ENCODE results near the gene CDYL2. TPM values are rescaled to one million over a fixed set of nuclear protein-coding genes. Genes with fewer than 3 reads are reported as not detected.

Gene CDYL2
- total and polyA plus RNA-seq, 4 donors: 0.84 to 4.1 (median 2.3) TPM

- no peak for TF ChIP-seq MAX (IDR thresholded peaks at IDR 0.05)
- no peak for TF ChIP-seq CTCF (IDR thresholded peaks at IDR 0.05; ENCODE audit: low read depth, low read length, missing input control)
- no peak for TF ChIP-seq EGR1 (IDR thresholded peaks at IDR 0.05; ENCODE audit: low read depth in 2 of 2)
- no peak for TF ChIP-seq JUND (IDR thresholded peaks at IDR 0.05)
- TF ChIP-seq RAD21 (IDR thresholded peaks at IDR 0.05): no peak
- TF ChIP-seq GABPA (IDR thresholded peaks at IDR 0.05 in 1 of 2, conservative IDR thresholded peaks at IDR 0.05 in 1 of 2): no peak
- no peak for TF ChIP-seq FOXA1 (IDR thresholded peaks at IDR 0.05)
- no peak for TF ChIP-seq ZBTB33 (IDR thresholded peaks at IDR 0.05)
- TF ChIP-seq ATF3 (IDR thresholded peaks at IDR 0.05): no peak
- no peak for TF ChIP-seq TAF1 (conservative IDR thresholded peaks at IDR 0.05)
- Histone ChIP-seq H3K4me3 (ENCODE audit: low read depth in 1 of 3, low read length in 3 of 3) (no peak overlapping the region), H3K36me3 (ENCODE audit: control insufficient read depth in 4 of 4, insufficient read depth in 3 of 4, low read depth in 1 of 4, low read length in 3 of 4) (no peaks in the 10 kb centered on the region), H3K4me1 (ENCODE audit: control insufficient read depth in 4 of 4, insufficient read depth in 4 of 4, low read length in 3 of 4) (peaks cover 0 to 5% (median 3%) of the 10 kb centered on the region in 4 donors), H3K27me3 (ENCODE audit: control insufficient read depth in 4 of 4, insufficient read depth in 4 of 4, low read length in 3 of 4) (no peaks in the 10 kb centered on the region), H3K27ac (ENCODE audit: low read depth in 1 of 2, low read length in 2 of 2) (no peak overlapping the region), H3K9me3 (ENCODE audit: control insufficient read depth in 4 of 4, low read length in 3 of 4) (no peaks in the 10 kb centered on the region), H3K9ac (ENCODE audit: low read depth in 1 of 2, low read length in 2 of 2) (no peak overlapping the region)
- 86% methylated on average over 2 of the region's 2 CpGs for WGBS
- no peak for DNase-seq (ENCODE audit: low spot score)
Observed at GRCh38 chr16:80809366-80809765, 5.0 kb upstream of the CDYL2 start.

- no peaks in the 10 kb centered on the region for H3K36me3 ChIP-seq (ENCODE audit: control insufficient read depth in 4 of 4, insufficient read depth in 3 of 4, low read depth in 1 of 4, low read length in 3 of 4)
- no peaks in the 10 kb centered on the region for H3K27me3 ChIP-seq (ENCODE audit: control insufficient read depth in 4 of 4, insufficient read depth in 4 of 4, low read length in 3 of 4)
- no peak overlapping the region for H3K9ac ChIP-seq (ENCODE audit: low read depth in 1 of 2, low read length in 2 of 2)
- WGBS: 92% methylated on average over 3 of the region's 3 CpGs
- peaks cover 2 to 5% (median 3%) of the 10 kb centered on the region in 4 donors for H3K4me1 ChIP-seq (ENCODE audit: control insufficient read depth in 4 of 4, insufficient read depth in 4 of 4, low read length in 3 of 4)
- no peak for DNase-seq (ENCODE audit: low spot score)
- no peak overlapping the region for H3K4me3 ChIP-seq (ENCODE audit: low read depth in 1 of 3, low read length in 3 of 3)
- no peaks in the 10 kb centered on the region for H3K9me3 ChIP-seq (ENCODE audit: control insufficient read depth in 4 of 4, low read length in 3 of 4)
- no peak overlapping the region for H3K27ac ChIP-seq (ENCODE audit: low read depth in 1 of 2, low read length in 2 of 2)
- no peak for TF ChIP-seq CTCF (IDR thresholded peaks at IDR 0.05; ENCODE audit: low read depth, low read length, missing input control)
- no peak for TF ChIP-seq HNF4G (IDR thresholded peaks at IDR 0.05)
- TF ChIP-seq NR2F2 (IDR thresholded peaks at IDR 0.05): no peak
- TF ChIP-seq REST (IDR thresholded peaks at IDR 0.05): no peak
- no peak for TF ChIP-seq JUND (IDR thresholded peaks at IDR 0.05)
- no peak for TF ChIP-seq TAF1 (conservative IDR thresholded peaks at IDR 0.05)
- TF ChIP-seq RXRA (IDR thresholded peaks at IDR 0.05): no peak
- TF ChIP-seq RAD21 (IDR thresholded peaks at IDR 0.05): no peak
- no peak for TF ChIP-seq ATF3 (IDR thresholded peaks at IDR 0.05)
Observed at GRCh38 chr16:80807906-80808305, 3.5 kb upstream of the CDYL2 start.

Measured in liver (tissue), 9 donors.